ENCODE measurements around the gene YTHDF1.
A peak's percentile ranks its signal among the peaks of the same experiment; 100 is the strongest.

The YTHDF1 gene

DNA sequence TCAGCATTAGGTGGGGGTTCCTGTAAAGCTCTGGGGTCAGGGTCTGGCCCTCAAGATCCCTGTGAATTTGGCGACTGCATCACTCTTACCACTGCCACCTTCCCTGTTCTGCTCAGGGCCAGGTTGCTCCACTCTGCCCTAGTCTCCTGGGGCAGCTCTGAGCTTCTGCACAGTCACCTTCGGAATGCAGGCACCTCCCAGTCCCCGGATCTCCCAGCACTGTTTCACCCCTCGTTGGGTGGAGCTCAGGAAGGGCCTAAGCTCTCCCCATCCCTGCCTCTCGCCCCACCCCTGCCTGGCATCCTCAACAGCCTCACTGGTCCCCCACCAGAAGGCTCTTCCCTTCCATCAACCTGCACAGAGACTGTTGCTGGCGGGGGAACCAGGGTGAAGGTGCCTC is 46.2 kb downstream of the YTHDF1 start:
- peak overlapping the region in 8 of 11 experiments; percentile 55 to 99 (median 96); a peak in 16 of 22 replicates for H3K4me2 ChIP-seq
- no peak for TF ChIP-seq Cebpa-rat (IDR thresholded peaks at IDR 0.05)
- peaks cover 0 to 70% (median 6%) of the 10 kb centered on the region in 11 experiments; a peak in 11 of 22 replicates for H4K20me1 ChIP-seq

DNA sequence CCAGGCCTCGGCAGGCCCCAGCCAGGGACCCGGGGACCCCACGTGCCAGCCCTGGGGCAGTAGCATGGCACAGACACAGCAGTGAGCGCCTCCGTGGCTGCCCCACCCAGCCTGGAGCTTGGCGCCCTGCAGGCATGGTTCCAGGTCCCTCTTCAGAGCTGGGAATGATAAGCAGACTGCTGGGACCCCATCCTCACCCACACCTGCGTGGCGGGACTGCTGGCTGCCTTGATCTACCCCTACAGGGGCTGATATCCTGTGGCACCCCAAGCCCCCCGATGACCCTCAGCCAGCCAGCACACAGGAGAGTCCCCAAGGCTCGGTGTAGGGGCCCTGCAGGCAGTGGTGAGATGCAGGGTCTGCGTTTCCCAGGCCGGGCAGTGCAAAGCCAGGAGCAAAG is 47.1 kb downstream of the YTHDF1 start:
- Histone ChIP-seq H3K4me3 (no peak overlapping the region), H3K4me1 (peaks cover 17 to 98% (median 97%) of the 10 kb centered on the region in 10 experiments), H3K4me2 (peak overlapping the region in 9 of 11 experiments; percentile 1 to 99 (median 96); a peak in 16 of 22 replicates), H3K27ac (no peak overlapping the region), H3K9me3 (replicated peaks in 1 of 11) (no peaks in the 10 kb centered on the region), H3K9ac (peak overlapping the region in 1 of 11 experiments; percentile 41; a peak in 1 of 22 replicates), H3K27me3 (peaks cover 8 to 38% (median 11%) of the 10 kb centered on the region in 11 experiments), H4K20me1 (peaks cover 0 to 62% (median 0%) of the 10 kb centered on the region in 11 experiments; a peak in 7 of 22 replicates), H3K36me3 (no peaks in the 10 kb centered on the region)
- no peak for TF ChIP-seq Cebpa-rat (IDR thresholded peaks at IDR 0.05)

More for the DNA sequence above, 46.2 kb downstream of the YTHDF1 start:
- H3K27ac ChIP-seq = no peak overlapping the region
- no peak overlapping the region for H3K4me3 ChIP-seq
- peaks cover 16 to 38% (median 19%) of the 10 kb centered on the region in 11 experiments for H3K27me3 ChIP-seq
- no peaks in the 10 kb centered on the region for H3K36me3 ChIP-seq
- H3K9me3 ChIP-seq (replicated peaks in 1 of 11) = no peaks in the 10 kb centered on the region
- H3K4me1 ChIP-seq = peaks cover 17 to 98% (median 97%) of the 10 kb centered on the region in 10 experiments; a peak in 19 of 20 replicates
- H3K9ac ChIP-seq = peak overlapping the region in 1 of 11 experiments; percentile 4; a peak in 1 of 22 replicates

DNA sequence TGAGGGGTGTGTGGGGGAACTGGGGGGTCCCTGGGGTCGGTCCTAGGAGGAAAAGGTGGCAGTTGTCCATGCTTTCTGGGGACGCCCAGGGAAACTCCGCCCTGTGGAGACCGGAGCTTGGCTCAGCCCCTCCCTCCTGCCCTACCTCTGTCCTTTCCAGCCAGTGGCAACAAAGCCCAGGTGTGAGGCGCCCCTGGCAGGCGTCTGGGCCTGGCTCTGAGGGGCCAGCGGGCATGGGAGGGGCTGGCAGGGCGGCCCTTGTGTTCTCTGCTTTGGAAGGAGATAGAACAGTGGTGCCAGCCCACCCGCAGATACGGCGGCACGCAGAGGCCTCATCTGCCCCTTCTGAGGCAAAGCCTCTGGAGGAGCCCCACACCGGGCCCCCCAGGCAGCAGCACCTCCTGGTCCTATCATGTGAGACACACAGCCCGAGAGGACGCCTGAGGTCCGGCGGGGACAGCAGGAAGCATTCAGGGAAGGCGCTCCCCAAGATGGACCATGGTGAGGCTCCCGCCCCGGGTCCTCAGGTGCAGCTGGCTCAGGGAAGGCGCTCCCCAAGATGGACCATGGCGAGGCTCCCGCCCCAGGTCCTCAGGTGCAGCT is 47.9 kb downstream of the YTHDF1 start:
- H3K27me3 ChIP-seq = peaks cover 0 to 38% (median 3%) of the 10 kb centered on the region in 11 experiments; a peak in 18 of 22 replicates
- no peak for TF ChIP-seq Cebpa-rat (IDR thresholded peaks at IDR 0.05)
- peak overlapping the region in 8 of 11 experiments; percentile 13 to 99 (median 86); a peak in 13 of 22 replicates for H3K4me2 ChIP-seq
- H3K27ac ChIP-seq = peak overlapping the region in 1 of 11 experiments; percentile 17; a peak in 1 of 22 replicates
- peaks cover 0 to 59% (median 0%) of the 10 kb centered on the region in 11 experiments; a peak in 6 of 22 replicates for H4K20me1 ChIP-seq
- peaks cover 22 to 98% (median 97%) of the 10 kb centered on the region in 10 experiments for H3K4me1 ChIP-seq
- no peaks in the 10 kb centered on the region for H3K36me3 ChIP-seq
- H3K9ac ChIP-seq = no peak overlapping the region
- H3K4me3 ChIP-seq = no peak overlapping the region
- no peaks in the 10 kb centered on the region for H3K9me3 ChIP-seq (replicated peaks in 1 of 11)

DNA sequence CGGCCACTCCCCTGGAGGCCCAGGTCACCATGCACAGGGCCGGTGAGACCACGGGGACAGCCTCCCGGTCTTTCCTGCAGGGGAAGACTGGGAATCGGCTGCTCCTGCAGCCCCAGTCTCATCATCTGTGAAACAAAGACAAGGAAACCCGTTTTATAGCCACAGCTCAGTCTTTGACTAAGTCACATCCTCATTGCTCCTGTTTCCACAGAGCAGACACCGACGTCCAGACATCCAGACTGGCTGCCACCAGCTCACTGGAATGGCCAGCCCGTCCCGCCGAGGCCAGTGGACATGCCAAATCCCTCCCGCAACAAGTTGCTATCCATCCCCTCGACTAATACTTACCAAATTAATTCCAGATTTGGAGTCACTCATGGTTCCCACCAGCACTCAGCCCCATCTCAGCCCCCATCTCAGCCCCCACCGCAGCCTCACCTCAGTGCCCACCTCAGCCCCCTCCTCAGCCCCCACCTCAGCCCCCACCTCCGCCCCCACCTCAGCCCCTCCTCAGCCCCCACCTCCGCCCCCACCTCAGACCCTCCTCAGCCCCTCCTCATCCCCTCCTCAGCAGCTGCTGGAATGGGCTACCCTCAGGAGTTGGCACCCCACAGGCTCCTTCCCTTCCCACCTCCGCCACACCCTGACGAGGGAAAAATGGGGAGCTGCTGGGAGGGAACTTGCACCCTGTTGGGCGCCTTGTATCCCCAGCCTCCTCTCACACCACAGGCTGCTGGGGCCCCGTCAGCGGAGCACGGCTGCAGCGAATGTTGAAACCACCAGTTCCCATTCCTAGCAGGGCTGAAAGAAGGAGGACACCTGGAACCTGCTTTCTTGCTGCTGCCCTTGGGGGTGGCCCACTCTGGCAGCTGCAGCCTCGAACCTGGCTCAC is 48.7 kb downstream of the YTHDF1 start:
- Histone ChIP-seq H3K27me3 (peaks cover 0 to 39% (median 0%) of the 10 kb centered on the region in 11 experiments; a peak in 6 of 22 replicates), H4K20me1 (peaks cover 0 to 56% (median 0%) of the 10 kb centered on the region in 11 experiments; a peak in 6 of 22 replicates), H3K4me3 (no peak overlapping the region), H3K36me3 (no peaks in the 10 kb centered on the region), H3K9me3 (replicated peaks in 1 of 11) (no peaks in the 10 kb centered on the region), H3K9ac (0 out of 22 replicates have a peak overlapping the region, but pooled peaks of 1 of the 11 experiments have one; percentile 10), H3K4me2 (peak overlapping the region in 8 of 11 experiments; percentile 15 to 99 (median 97); a peak in 14 of 22 replicates), H3K4me1 (peaks cover 29 to 98% (median 97%) of the 10 kb centered on the region in 10 experiments), H3K27ac (peak overlapping the region in 4 of 11 experiments; percentile 15 to 33 (median 22); a peak in 5 of 22 replicates)
- no peak for TF ChIP-seq Cebpa-rat (IDR thresholded peaks at IDR 0.05)

DNA sequence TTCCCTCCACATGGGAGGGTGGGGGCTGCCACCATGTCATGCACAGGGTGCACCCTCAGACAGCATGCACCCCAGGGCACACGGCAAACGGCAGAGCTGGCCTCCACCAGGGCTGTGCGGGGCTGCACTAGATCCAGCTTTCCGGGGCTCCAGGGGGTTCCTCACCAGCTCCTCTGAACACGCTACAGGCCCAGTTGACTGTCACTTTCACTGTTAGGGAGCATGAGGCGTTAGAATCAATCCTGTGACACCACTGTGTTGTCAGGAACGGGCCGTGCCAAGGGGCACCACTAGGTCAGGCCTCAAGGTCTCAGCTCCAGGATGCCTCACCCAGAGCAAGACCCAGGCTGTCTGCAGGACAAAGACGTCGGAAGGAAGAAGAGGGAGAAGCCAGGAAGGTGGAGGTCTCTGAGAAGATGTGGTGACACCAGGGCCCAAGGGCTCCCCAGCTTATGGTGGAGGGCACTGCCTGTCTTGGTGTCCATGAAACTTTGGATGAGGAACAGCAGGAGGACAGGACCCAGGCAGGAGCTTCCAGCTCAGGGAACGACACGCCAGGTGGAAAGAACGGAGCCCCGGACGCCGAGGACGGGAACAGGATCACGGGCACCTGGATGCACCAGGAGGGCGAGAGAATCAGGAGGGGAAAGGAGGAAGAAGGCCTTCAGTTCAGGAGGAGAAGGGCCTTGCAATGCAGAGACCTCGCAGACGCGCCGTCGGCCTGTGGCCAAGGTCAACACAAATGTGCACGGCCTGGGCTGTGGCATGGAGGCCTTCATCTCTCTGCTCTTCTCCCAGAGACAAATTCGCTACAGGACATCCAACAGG is 49.5 kb downstream of the YTHDF1 start:
- no peaks in the 10 kb centered on the region for H3K9me3 ChIP-seq (replicated peaks in 1 of 11)
- H3K27ac ChIP-seq = peak overlapping the region in 3 of 11 experiments; percentile 15 to 33 (median 28); a peak in 4 of 22 replicates
- H3K4me1 ChIP-seq = peaks cover 38 to 98% (median 97%) of the 10 kb centered on the region in 10 experiments
- no peaks in the 10 kb centered on the region for H3K36me3 ChIP-seq
- peaks cover 0 to 40% (median 0%) of the 10 kb centered on the region in 11 experiments; a peak in 7 of 22 replicates for H3K27me3 ChIP-seq
- H3K4me3 ChIP-seq = no peak overlapping the region
- peak overlapping the region in 8 of 11 experiments; percentile 70 to 99 (median 92); a peak in 15 of 22 replicates for H3K4me2 ChIP-seq
- H3K9ac ChIP-seq = 0 out of 22 replicates have a peak overlapping the region, but pooled peaks of 1 of the 11 experiments have one; percentile 11
- no peak for TF ChIP-seq Cebpa-rat (IDR thresholded peaks at IDR 0.05)
- H4K20me1 ChIP-seq = peaks cover 0 to 47% (median 0%) of the 10 kb centered on the region in 11 experiments; a peak in 6 of 22 replicates

DNA sequence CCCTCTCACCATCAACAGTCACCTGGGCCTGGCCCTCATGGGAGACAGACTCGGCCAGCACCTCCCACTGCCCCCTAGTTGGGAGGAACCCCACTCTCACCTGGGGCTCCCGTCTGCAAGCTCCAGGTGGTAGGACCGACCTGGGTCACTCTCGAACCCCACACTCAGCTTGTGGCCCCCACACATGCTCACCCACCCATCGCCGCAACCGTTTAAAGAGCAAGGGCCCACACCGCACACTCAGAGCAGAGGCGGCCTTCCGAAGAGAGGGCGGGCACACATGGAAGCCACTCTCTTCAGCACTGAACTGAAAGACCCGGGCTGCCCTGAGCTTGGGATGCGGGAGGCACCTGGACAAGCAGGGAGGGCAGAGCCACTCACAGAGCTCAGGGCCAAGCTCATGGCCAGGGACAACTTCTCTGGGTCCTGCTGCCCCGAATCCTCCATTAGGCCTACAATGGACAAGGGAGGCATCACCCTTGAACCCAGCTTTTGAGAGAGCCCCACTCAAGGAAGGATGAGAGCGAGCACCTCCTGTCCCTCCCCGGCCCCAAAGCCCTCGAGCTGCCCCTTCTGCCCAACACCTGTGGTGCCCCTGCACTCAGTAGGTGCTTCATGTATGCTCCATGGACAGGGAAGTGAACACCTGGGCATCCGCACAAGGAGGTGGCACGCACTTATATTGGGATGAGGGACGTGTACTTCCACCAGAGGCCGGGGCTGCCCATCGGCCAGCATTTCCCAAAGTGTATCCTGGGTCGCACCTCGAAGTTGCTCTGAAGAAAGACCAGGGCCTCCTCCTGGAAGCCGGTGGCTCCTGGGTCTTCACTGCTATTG is 50.4 kb downstream of the YTHDF1 start:
- Histone ChIP-seq H3K4me1 (peaks cover 45 to 98% (median 97%) of the 10 kb centered on the region in 10 experiments), H3K27ac (peak overlapping the region in 4 of 11 experiments; percentile 14 to 54 (median 40); a peak in 5 of 22 replicates), H3K27me3 (peaks cover 0 to 34% (median 0%) of the 10 kb centered on the region in 11 experiments; a peak in 7 of 22 replicates), H3K4me2 (peak overlapping the region; percentile 14 to 99 (median 87); a peak in 20 of 22 replicates), H3K9me3 (replicated peaks in 1 of 11) (no peaks in the 10 kb centered on the region), H3K9ac (peak overlapping the region in 4 of 11 experiments; percentile 47 to 74 (median 59); a peak in 5 of 22 replicates), H4K20me1 (peaks cover 0 to 45% (median 0%) of the 10 kb centered on the region in 11 experiments; a peak in 6 of 22 replicates), H3K36me3 (no peaks in the 10 kb centered on the region), H3K4me3 (peak overlapping the region in 1 of 10 experiments; percentile 60; a peak in 1 of 20 replicates)
- TF ChIP-seq Cebpa-rat (IDR thresholded peaks at IDR 0.05) = no peak

Data from BLaER1 treated with 17β-estradiol and CSF1 and Interleukin-3, amounts not matched to agents 10 nM and 100 nM (cell line).